TTC549 (cell line): Measurements from ENCODE around the gene TNFRSF19.
"Not testable (repeated sequence)": the region's sequence is repeated elsewhere in the genome, so short reads cannot be mapped to it uniquely, and the experiment has no call there.

Source experiments
- FAIRE-seq: peaks from 2 replicates; lab custom pipeline; 2012; peaks lifted over from hg19 to GRCh38; lab: Jason Lieb, UNC

Gene TNFRSF19

GRCh38 chr13:23656637-23657371 lies 86.6 kb downstream of the TNFRSF19 start:
- FAIRE-seq = no peak

- no peak for FAIRE-seq
These were observed 88.8 kb downstream of the TNFRSF19 start for GRCh38 chr13:23658929-23659541.

GRCh38 chr13:23660249-23660648 lies 90.0 kb downstream of the TNFRSF19 start:
- FAIRE-seq = no peak

- FAIRE-seq = no peak
These were observed 96.4 kb downstream of the TNFRSF19 start for GRCh38 chr13:23666582-23666981.

GRCh38 chr13:23667750-23668149 lies 97.5 kb downstream of the TNFRSF19 start:
- no peak for FAIRE-seq

GRCh38 chr13:23668562-23668961 lies 98.3 kb downstream of the TNFRSF19 start:
- no peak for FAIRE-seq

- FAIRE-seq = no peak
These were observed 100.6 kb downstream of the TNFRSF19 start for GRCh38 chr13:23670793-23671192.

GRCh38 chr13:23671377-23671776 lies 101.2 kb downstream of the TNFRSF19 start:
- FAIRE-seq = no peak

GRCh38 chr13:23671897-23672296 lies 101.7 kb downstream of the TNFRSF19 start:
- no peak for FAIRE-seq

- FAIRE-seq = no peak
These were observed 102.4 kb downstream of the TNFRSF19 start for GRCh38 chr13:23672616-23673015.

GRCh38 chr13:23673354-23673753 lies 103.1 kb downstream of the TNFRSF19 start:
- FAIRE-seq = no peak

GRCh38 chr13:23673867-23674605 lies 103.8 kb downstream of the TNFRSF19 start:
- no peak for FAIRE-seq

GRCh38 chr13:23674795-23675640 lies 104.8 kb downstream of the TNFRSF19 start:
- FAIRE-seq = no peak

GRCh38 chr13:23677679-23678288 lies 107.6 kb downstream of the TNFRSF19 start:
- not testable (repeated sequence) for FAIRE-seq

GRCh38 chr13:23678795-23679194 lies 108.6 kb downstream of the TNFRSF19 start:
- no peak for FAIRE-seq

- FAIRE-seq = no peak
These were observed 109.0 kb downstream of the TNFRSF19 start for GRCh38 chr13:23679220-23679619.

- FAIRE-seq = no peak
These were observed 110.8 kb downstream of the TNFRSF19 start for GRCh38 chr13:23680845-23681669.

- FAIRE-seq = no peak
These were observed 112.9 kb downstream of the TNFRSF19 start for GRCh38 chr13:23683084-23683483.

- no peak for FAIRE-seq
These were observed 114.4 kb downstream of the TNFRSF19 start for GRCh38 chr13:23684647-23685046.

- no peak for FAIRE-seq
These were observed 115.2 kb downstream of the TNFRSF19 start for GRCh38 chr13:23685416-23685815.

- no peak for FAIRE-seq
These were observed 116.7 kb downstream of the TNFRSF19 start for GRCh38 chr13:23686948-23687347.
